HL-60/S4 treated with phorbol 12-myristate 13-acetate at 8.2 ng/mL for 4 days and 3 days (cell line): ENCODE data around the gene PTBP1.

Experiments used
- in situ Hi-C: fragments of 300-500 bp; cut with MboI; formaldehyde crosslinking; loops from 2 replicates; pipeline ENCODE4 v1.15.0; 2022; ENCODE audit warnings: low sequenced_read_pairs

The PTBP1 gene

DNA sequence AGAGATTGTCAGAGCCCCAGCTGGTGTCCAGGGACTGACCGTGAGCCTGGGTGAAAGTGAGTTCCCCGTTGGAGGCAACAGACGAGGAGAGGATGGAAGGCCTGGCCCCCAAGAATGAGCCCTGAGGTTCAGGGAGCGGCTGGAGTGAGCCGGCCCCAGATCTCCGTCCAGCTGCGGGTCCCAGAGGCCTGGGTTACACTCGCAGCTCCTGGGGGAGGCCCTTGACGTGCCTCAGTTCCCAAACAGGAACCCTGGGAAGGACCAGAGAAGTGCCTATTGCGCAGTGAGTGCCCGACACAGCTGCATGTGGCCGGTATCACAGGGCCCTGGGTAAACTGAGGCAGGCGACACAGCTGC, 53.7 kb downstream of the PTBP1 start:
- in situ Hi-C loops = loop anchor here (25.0 kb wide), 1 partner anchor 136 kb away; the partner anchor contains the start of gene WDR18

DNA sequence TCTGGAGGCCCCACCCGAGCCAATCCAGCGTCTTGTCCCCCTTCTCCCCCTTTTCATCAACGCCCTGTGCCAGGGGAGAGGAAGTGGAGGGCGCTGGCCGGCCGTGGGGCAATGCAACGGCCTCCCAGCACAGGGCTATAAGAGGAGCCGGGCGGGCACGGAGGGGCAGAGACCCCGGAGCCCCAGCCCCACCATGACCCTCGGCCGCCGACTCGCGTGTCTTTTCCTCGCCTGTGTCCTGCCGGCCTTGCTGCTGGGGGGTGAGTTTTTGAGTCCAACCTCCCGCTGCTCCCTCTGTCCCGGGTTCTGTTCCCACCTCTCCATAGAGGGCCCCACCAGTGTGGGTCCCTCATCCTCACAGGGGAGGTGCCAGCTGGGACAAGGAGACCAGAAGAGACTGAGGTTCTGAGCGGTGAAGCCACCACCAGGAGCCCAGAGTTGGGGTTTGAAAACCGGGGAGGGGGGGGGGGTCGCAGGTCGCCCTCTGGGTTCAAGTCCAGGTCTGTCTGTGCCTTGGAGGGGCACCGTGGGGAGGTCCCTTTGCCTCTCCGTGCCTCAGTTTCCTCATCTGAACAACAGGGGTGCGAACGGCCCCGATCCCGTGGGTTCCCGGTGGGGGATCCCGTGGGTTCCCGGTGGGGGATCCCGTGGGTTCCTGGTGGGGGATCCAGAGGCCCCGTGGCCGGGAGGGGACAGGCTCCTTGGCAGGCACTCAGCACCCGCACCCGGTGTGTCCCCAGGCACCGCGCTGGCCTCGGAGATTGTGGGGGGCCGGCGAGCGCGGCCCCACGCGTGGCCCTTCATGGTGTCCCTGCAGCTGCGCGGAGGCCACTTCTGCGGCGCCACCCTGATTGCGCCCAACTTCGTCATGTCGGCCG, 55.1 kb downstream of the PTBP1 start, which contains the start of gene ELANE:
TSS of gene ELANE (plus strand) at position 168 of the 878 bp plus-strand sequence. CDS start at position 194, 26 bp downstream.
- in situ Hi-C loops = loop anchor here (25.0 kb wide), 1 partner anchor 135 kb away; the partner anchor contains the start of gene WDR18

DNA sequence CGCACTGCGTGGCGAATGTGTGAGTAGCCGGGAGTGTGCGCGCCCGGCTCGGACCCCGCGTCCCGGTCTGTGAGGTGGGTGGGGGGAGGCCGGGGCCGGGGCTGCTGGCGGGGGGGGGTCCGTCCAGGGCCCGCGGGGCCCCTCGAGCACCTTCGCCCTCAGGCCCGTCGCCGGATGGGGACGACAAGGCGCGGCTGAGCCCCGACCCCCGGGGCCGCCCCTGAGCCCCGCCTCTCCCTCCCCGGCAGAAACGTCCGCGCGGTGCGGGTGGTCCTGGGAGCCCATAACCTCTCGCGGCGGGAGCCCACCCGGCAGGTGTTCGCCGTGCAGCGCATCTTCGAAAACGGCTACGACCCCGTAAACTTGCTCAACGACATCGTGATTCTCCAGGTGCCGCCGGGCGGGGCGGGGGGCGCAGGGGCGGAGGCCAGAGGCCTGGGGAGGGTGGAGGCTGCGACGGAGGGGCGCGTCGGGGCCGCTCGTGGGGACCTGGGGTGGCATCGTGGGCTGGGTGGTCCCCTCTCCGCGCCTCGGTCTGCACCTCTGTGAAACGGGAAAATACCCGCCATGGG, 55.8 kb downstream of the PTBP1 start:
- in situ Hi-C loops = loop anchor here (25.0 kb wide), 1 partner anchor 134 kb away; the partner anchor contains the start of gene WDR18

DNA sequence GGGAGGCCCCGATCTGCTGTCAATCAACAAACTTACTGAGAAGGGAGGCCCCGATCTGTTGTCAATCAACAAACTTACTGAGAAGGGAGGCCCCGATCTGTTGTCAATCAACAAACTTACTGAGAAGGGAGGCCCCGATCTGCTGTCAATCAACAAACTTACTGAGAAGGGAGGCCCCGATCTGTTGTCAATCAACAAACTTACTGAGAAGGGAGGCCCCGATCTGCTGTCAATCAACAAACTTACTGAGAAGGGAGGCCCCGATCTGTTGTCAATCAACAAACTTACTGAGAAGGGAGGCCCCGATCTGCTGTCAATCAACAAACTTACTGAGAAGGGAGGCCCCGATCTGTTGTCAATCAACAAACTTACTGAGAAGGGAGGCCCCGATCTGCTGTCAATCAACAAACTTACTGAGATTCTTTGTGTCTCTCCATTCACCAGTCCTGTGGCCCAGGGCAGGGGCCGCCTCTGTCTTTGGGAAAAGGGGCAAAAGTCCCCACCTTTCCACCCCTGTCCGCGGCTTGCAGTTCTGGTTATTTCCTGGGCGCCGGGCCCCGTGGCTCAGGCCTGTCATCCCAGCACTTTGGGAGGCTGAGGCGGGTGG, 56.5 kb downstream of the PTBP1 start:
- in situ Hi-C loops = loop anchor here (25.0 kb wide), 1 partner anchor 134 kb away; the partner anchor contains the start of gene WDR18

DNA sequence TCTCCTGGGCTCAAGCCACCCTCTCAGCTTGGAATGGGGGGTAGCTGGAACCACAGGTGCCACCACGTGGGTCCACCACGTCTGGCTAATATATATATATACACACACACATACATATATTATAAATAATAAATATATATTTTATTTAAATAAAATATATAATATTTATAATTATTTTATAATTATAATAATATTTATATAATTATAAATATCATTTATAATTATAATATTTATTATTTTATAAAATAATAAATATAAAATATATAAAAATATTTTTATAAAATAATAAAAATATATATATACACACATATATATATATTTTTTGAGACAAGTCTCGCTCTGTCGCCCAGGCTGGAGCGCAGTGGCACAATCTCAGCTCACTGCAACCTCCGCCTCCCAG, 57.3 kb downstream of the PTBP1 start:
- in situ Hi-C loops = loop anchor here (25.0 kb wide), 1 partner anchor 133 kb away; the partner anchor contains the start of gene WDR18

DNA sequence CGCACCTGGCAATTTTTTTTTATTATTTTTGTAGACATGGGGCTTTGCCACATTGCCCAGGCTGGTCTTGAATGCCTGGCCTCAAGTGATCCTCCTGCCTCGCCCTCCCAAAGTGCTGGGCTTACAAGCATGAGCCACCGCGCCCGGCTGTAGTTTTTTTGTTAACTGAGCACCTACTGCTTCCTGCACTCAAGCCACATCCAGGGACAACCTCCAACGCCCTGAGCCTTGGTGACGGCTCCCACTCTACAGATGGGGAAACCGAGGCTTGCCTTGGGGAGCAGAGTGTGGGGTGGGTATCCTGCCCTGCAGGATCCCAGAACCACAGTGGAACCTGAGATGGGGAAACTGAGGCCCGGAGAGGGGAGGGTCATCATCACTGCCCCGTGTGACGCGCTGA, 57.9 kb downstream of the PTBP1 start:
- in situ Hi-C loops = loop anchor here (25.0 kb wide), 1 partner anchor 132 kb away; the partner anchor contains the start of gene WDR18

DNA sequence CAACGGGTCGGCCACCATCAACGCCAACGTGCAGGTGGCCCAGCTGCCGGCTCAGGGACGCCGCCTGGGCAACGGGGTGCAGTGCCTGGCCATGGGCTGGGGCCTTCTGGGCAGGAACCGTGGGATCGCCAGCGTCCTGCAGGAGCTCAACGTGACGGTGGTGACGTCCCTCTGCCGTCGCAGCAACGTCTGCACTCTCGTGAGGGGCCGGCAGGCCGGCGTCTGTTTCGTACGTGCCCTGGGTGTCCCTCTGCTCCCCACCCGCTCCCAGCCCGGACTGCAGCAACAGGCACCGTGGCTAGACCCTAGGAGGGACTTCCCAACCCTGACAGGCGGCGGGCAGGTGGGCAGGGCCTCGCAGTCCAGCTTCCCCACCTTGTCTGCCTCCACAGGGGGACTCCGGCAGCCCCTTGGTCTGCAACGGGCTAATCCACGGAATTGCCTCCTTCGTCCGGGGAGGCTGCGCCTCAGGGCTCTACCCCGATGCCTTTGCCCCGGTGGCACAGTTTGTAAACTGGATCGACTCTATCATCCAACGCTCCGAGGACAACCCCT, 58.4 kb downstream of the PTBP1 start:
- in situ Hi-C loops = loop anchor here (25.0 kb wide), 1 partner anchor 132 kb away; the partner anchor contains the start of gene WDR18

DNA sequence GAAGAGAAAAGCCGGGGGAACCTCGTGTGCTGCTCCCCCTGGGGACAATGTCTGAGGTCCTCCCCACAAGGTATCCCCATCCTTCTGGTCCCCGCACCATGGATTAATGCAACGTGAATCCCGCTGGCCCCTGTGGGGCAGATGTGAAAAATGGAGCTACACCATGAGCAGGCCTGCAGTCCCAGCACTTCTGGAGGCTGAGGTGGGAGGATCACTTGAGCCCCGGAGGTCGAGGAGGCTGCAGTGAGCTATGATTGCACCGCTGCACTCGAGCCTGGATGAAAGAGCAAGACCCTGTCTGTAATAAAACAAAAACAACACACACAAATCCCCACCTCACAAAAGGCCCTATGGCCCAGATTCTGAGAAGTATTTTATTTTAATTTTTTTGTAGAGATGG, 61.0 kb downstream of the PTBP1 start:
- in situ Hi-C loops = loop anchor here (25.0 kb wide), 1 partner anchor 129 kb away; the partner anchor contains the start of gene WDR18

DNA sequence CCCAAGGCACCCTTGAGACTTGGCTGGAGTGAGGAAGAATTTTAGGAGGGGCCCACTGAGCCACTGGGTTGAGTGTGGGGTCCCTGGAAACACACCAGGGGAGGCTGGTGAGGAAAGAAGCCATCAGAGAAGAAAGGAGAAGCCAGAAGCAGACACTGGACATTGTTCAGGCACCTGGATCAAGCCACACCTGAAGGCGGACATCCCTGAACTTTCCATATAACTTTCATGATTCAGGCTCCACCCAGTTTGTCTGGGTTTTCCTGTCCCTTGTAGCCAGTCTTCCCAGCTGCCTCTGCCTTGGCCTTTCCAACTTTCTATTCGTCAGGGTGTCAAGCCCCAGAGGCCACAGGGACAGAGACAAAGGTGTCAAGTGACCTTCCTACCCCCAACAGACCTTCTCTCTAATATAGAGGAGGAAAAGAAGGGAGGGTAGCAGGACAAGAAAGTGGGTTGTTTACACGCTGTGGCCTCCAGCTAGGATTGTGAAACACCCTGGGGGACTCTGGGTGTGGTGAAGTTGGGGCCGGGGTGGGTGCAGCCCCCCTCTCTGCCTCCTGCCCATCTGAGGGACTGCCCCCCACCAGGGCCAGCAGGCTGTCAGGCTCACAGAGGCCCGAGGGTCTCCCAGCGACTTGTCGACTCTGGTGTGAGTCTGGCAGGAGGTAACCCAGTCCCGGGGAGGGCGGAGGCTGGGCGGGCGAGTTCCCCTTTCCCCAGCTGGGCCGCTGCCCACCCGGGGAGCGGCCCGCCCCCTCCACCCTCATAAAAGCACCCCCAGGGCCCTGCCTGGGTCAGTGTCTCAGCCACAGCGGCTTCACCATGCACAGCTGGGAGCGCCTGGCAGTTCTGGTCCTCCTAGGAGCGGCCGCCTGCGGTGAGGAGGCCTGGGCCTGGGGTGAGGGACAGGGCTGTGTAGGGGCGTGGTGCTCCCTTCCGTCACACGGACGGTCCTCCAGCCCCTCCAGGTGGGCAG, 61.9 kb downstream of the PTBP1 start, which contains the start of gene CFD:
TSS of gene CFD (plus strand) at position 797 of the 976 bp plus-strand sequence. CDS start at position 823, 26 bp downstream.
- in situ Hi-C loops = loop anchor here (25.0 kb wide), 1 partner anchor 128 kb away; the partner anchor contains the start of gene WDR18

DNA sequence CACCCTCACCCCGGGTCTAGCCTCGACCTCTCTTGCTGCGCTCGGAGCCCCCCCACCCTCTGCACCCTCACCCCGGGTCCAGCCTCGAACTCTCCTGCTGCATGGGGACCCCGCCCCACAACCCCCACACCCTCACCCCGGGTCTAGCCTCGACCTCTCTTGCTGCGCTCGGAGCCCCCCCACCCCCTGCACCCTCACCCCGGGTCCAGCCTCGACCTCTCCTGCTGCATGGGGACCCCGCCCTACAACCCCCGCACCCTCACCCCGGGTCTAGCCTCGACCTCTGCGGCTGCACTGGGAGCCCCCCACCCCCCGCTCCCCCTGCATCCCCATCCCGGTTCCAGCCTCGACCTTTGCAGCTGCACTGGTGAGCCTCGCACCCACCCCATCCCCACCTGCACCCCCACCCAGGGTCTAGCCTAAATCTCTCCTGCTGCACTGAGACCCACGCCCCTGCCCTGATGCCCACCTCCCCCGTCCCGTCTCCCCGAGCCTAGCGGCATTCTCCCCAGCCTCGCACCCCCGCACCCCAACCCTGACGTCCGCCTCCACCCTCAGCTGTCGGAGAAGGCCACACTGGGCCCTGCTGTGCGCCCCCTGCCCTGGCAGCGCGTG, 64.0 kb downstream of the PTBP1 start:
- in situ Hi-C loops = loop anchor here (25.0 kb wide), 1 partner anchor 126 kb away; the partner anchor contains the start of gene WDR18
